H1 (cell line): ENCODE results near the gene RASAL2.

Experiments
- BRCA1 ChIP-seq: IDR thresholded peaks from 2 replicates; pipeline ENCODE4 v1.6.1; 2012; ENCODE audit warnings: low read depth, low read length, improper control_type of control experiment
- CBX8 ChIP-seq: fragments of 300-800, 300-1000 bp; sonication (generic); IDR thresholded peaks from 2 replicates; pipeline ENCODE4 v1.7.1; 2016; ENCODE audit warnings: low read depth, low read length, borderline replicate concordance
- CTCF ChIP-seq, 3 experiments: IDR thresholded peaks; 1 replicate in 2 of 3; 2 replicates in 1 of 3; pipeline versions ENCODE4 v1.5.1 to v1.6.1; 2011; ENCODE audit warnings: low read length in 3 of 3, mild to moderate bottlenecking in 3 of 3, inconsistent platforms in 2 of 3, low read depth in 1 of 3, moderate library complexity in 1 of 3; ENCODE audit not compliant: insufficient read depth in 1 of 3; ENCODE audit errors: control extremely low read depth in 1 of 3
- EP300 ChIP-seq, 2 experiments: IDR thresholded peaks; 1 replicate in 1 of 2; 2 replicates in 1 of 2; pipeline ENCODE4 v1.6.1; 2011 to 2012; ENCODE audit warnings: low read depth in 2 of 2, low read length in 2 of 2, mild to moderate bottlenecking in 2 of 2, borderline replicate concordance in 1 of 2, inconsistent platforms in 1 of 2, moderate library complexity in 1 of 2
- GTF2F1 ChIP-seq: IDR thresholded peaks from 2 replicates; pipeline ENCODE4 v1.6.1; 2012; ENCODE audit warnings: low read depth, low read length, improper control_type of control experiment, borderline replicate concordance
- JUND ChIP-seq: IDR thresholded peaks from 2 replicates; pipeline ENCODE4 v1.6.1; 2011; ENCODE audit warnings: mild to moderate bottlenecking, improper control_type of control experiment, low read length
- POLR2A ChIP-seq, 2 experiments: IDR thresholded peaks; 1 replicate in 1 of 2; 2 replicates in 1 of 2; pipeline ENCODE4 v1.6.1; 2011; ENCODE audit warnings: low read depth in 2 of 2, low read length in 2 of 2, mild to moderate bottlenecking in 2 of 2; ENCODE audit errors: control extremely low read depth in 1 of 2
- POLR2AphosphoS5 ChIP-seq: IDR thresholded peaks from 2 replicates; pipeline ENCODE4 v1.6.1; 2011; ENCODE audit warnings: low read depth, low read length
- SAP30 ChIP-seq: fragments of 300-600 bp; sonication (generic); IDR thresholded peaks from 2 replicates; pipeline ENCODE4 v1.7.1; 2012; ENCODE audit warnings: low read length, moderate library complexity, mild to moderate bottlenecking, inconsistent platforms; ENCODE audit not compliant: insufficient read depth, insufficient replicate concordance
- SIN3A ChIP-seq, 2 experiments: IDR thresholded peaks in 1 of 2; conservative IDR thresholded peaks in 1 of 2; 2 replicates each; pipeline ENCODE4 v1.6.1; 2011 to 2012; ENCODE audit warnings: low read length in 2 of 2, improper control_type of control experiment in 1 of 2, low read depth in 1 of 2, mild to moderate bottlenecking in 1 of 2
- SIX5 ChIP-seq: IDR thresholded peaks from 2 replicates; pipeline ENCODE4 v1.6.1; 2011; ENCODE audit warnings: mild to moderate bottlenecking, low read depth, low read length
- SP2 ChIP-seq: IDR thresholded peaks from 2 replicates; pipeline ENCODE4 v1.6.1; 2012; ENCODE audit warnings: mild to moderate bottlenecking, low read length, inconsistent platforms
- TF ChIP-seq, protein P1 (sequence below): IDR thresholded peaks from 2 replicates; pipeline ENCODE4 v1.6.1; 2012; ENCODE audit warnings: inconsistent platforms

- no peak for TF ChIP-seq CTCF (IDR thresholded peaks at IDR 0.05; ENCODE audit: control extremely low read depth in 1 of 3, insufficient read depth in 1 of 3, low read depth in 1 of 3, low read length in 3 of 3)
- no peak for TF ChIP-seq SIX5
- TF ChIP-seq BRCA1, result no peak
- TF ChIP-seq SAP30, result no peak
- TF ChIP-seq EP300 (IDR thresholded peaks at IDR 0.05; ENCODE audit: borderline replicate concordance in 1 of 2, low read depth in 2 of 2, low read length in 2 of 2), result no peak
- TF ChIP-seq, protein P1, sequence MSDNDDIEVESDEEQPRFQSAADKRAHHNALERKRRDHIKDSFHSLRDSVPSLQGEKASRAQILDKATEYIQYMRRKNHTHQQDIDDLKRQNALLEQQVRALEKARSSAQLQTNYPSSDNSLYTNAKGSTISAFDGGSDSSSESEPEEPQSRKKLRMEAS, result no peak
- TF ChIP-seq POLR2A (IDR thresholded peaks at IDR 0.05; ENCODE audit: control extremely low read depth in 1 of 2, low read depth in 2 of 2, low read length in 2 of 2), result no peak
- no peak for TF ChIP-seq SIN3A (conservative IDR thresholded peaks at IDR 0.05 in 1 of 2, IDR thresholded peaks at IDR 0.05 in 1 of 2; ENCODE audit: low read depth in 1 of 2, low read length in 2 of 2)
- TF ChIP-seq SP2, result no peak
- no peak for TF ChIP-seq CBX8
- no peak for TF ChIP-seq POLR2AphosphoS5
- no peak for TF ChIP-seq GTF2F1
- TF ChIP-seq JUND, result no peak
These were observed 129.4 kb downstream of the RASAL2 start for GRCh38 chr1:178223289-178223688.
